Measurements from ENCODE around the gene LIX1L.

DNA sequence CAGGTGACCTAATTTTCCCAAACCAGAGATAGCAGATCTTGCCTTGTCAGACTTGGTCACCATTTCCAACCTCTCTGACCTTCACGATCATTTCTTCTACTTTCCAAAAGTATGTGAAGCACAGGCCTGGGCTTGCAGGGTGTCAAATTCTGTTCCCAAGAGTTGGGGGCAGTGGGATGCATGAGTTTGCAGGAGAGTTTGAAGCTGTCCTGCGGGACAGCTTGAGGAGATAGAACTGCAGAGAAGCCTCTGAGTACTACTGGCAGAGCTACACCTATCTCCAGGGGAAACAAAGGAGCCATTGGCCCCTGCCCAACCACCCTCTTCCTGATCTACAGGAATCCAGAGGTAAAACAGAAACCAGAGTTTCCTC lies 27.3 kb upstream of the LIX1L start:
- no peak for TF ChIP-seq POLR2AphosphoS5 (IDR thresholded peaks at IDR 0.05)
- TF ChIP-seq, protein P1, sequence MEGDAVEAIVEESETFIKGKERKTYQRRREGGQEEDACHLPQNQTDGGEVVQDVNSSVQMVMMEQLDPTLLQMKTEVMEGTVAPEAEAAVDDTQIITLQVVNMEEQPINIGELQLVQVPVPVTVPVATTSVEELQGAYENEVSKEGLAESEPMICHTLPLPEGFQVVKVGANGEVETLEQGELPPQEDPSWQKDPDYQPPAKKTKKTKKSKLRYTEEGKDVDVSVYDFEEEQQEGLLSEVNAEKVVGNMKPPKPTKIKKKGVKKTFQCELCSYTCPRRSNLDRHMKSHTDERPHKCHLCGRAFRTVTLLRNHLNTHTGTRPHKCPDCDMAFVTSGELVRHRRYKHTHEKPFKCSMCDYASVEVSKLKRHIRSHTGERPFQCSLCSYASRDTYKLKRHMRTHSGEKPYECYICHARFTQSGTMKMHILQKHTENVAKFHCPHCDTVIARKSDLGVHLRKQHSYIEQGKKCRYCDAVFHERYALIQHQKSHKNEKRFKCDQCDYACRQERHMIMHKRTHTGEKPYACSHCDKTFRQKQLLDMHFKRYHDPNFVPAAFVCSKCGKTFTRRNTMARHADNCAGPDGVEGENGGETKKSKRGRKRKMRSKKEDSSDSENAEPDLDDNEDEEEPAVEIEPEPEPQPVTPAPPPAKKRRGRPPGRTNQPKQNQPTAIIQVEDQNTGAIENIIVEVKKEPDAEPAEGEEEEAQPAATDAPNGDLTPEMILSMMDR (IDR thresholded peaks at IDR 0.05 in 8 of 11, conservative IDR thresholded peaks at IDR 0.05 in 3 of 11), result no peak

All from spleen (tissue), 7 donors.